HG03457 (cell line): ENCODE measurements around the gene ERAL1.
A peak's percentile ranks its signal among the peaks of the same experiment; 100 is the strongest.
"Not testable (repeated sequence)": the region's sequence is repeated elsewhere in the genome, so short reads cannot be mapped to it uniquely, and the experiment has no call there.

Experiments
- ATAC-seq: cut with Tn5 transposase; IDR thresholded peaks from one replicate; pipeline ENCODE4 v1.9.1; 2021; ENCODE audit warnings: moderate number of reproducible peaks; ENCODE audit not compliant: unreplicated experiment

Gene ERAL1

DNA sequence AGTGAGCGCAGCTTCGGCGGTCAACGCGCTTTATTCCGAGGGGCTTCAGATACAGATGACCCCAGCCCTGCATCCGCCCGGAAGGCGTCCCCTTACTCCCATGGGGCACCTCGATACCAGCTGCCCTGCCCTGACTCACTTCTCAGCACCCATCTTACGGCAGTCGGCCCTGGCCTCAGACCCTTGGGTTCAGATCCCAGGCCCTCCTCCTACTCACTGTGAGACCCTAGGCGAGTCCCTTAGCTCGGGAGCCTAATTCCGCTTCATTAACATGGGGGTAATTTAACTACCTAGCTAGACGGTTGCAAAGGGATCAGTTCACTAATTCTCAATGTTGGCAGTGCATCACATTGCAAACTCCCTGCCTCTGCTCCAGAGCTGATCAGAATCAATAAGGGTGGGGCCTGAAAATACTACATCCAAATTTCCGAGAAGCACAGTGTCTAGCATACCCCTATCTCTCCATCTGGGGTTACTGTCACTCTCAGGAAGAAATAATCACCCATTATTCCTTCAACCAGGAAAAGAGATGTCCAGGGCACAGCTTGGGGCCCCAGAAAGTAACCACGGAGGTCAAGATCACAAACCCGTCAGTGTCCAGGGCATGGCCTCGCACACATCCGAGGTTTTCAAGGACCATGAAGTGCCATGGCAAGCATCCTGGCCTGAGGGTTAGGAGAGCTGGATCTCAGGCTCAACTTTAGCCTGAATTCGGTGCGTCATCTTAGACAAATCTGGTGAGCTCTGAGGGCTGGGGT is 43.1 kb downstream of the ERAL1 start:
- ATAC-seq: no peak

DNA sequence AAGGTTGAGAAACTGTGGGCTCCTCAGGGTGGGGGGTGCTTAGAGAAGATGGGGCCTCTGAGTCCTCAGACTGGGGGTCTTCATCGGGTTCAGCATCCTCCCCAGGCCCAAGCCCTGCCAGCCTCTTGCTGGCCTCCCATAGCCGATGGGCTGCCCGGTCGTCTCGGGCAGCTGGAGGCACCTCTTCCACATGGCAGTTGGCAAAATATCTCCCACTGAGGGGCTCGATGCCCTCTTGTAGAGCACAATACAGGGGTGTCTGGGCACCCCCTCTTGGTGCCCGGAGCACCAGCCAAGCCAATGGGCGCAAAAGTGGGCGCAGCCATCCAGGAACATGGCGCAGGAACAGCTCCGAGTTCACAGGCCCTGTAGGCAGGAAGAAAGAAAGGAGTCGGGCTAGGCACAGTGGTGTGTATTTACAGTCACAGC is 43.7 kb downstream of the ERAL1 start:
- no peak for ATAC-seq

GRCh38 chr17:28899212-28899815 is 44.5 kb downstream of the ERAL1 start:
- no peak for ATAC-seq

GRCh38 chr17:28900986-28901726 is 46.3 kb downstream of the ERAL1 start:
- no peak for ATAC-seq

- ATAC-seq: peak; percentile 11
Observed at GRCh38 chr17:28901866-28902818, 47.3 kb downstream of the ERAL1 start.

DNA sequence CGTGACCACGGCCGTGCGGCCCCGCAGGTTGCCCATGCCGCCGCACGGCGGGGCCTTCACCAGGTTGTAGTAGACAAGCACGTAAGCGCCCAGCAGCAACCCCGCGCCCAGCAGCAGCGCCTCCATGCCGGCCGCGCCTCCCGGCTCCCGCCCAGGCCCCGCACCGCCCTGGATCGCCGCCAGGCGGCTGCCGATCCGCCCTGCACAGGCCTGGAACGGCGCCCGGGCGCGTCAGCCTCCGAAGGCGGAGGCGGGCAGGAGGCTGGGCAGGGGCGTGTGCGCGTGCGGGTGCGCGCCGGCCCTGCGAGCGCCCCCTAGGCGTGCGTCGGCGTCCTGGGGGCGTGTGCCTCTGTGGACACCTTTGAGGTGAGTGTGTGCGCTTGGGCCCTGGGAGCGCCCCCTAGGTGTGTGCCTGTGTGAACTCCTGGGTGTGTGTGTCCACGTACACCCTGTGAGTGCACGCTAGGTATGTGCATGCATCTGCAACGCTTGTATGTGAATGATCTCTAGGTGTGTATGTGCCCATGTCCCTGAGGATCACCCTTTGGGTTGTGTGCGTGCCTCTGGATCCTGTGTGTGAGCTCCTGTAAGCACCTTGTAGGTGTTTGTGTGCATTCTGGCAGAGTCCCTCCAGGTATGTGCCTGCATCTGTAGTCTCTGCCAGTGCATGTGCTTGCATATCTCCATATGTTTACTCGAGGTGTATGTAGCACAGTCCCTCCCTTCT is 48.2 kb downstream of the ERAL1 start, which contains the start of gene DHRS13:
DHRS13 (minus strand) TSS at position 261 of the 727 bp plus-strand sequence; CDS start at position 126, 135 bp downstream.
- ATAC-seq: peak; percentile 74

- ATAC-seq: not testable (repeated sequence)
Observed at GRCh38 chr17:28903546-28903841, 48.7 kb downstream of the ERAL1 start.

DNA sequence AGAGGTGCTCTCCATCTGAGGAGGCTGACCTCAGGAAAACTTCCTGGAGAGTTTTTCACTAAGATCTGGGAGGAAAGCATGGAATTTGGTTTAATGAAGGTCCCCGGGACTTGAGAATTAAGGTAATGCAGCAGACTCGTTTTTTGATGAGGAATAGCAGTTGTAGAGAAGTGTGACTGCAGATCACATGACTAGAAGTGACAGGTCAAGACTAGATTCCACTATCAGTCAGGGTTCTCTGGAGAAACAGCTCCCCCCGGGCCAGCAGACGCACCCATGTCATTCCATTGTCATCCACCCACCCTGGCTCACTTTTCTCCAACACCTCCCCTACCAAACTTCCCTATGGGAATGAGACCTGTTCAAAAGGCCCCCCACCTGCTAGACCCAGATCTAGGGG is 50.0 kb downstream of the ERAL1 start:
- ATAC-seq: no peak

GRCh38 chr17:28906276-28906675 is 51.5 kb downstream of the ERAL1 start:
- ATAC-seq: no peak

- ATAC-seq: no peak
Observed at GRCh38 chr17:28906706-28907438, 52.1 kb downstream of the ERAL1 start.

GRCh38 chr17:28907709-28908475 is 53.1 kb downstream of the ERAL1 start:
- ATAC-seq: no peak

GRCh38 chr17:28908640-28909167 is 53.9 kb downstream of the ERAL1 start:
- ATAC-seq: no peak

DNA sequence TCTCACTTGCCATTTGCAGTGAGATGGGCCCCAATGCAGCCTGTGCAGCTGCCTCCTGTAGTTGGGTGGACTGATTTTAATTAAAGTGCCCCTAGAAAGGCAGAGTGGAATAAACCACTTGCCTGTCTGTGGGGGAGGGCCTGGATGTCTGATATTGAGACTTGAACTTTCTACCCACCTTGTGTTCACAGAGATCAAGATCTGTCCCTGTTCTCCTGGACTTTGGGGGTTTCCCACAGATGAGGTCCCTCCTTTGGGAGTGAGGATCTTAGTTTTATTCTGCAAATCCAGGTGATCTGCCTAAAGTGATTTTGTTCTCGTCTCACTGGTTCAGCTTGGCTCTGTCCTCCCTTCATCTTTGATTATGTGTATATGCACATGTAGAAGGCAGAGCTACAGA is 55.7 kb downstream of the ERAL1 start:
- no peak for ATAC-seq
